ENCODE measurements around the gene TSR3. TPM values are rescaled to one million over a fixed set of nuclear protein-coding genes. Genes with fewer than 3 reads are reported as not detected.

Gene TSR3
- total and polyA plus RNA-seq, 8 donors, result 9.3 to 441 (median 65.0) TPM

DNA sequence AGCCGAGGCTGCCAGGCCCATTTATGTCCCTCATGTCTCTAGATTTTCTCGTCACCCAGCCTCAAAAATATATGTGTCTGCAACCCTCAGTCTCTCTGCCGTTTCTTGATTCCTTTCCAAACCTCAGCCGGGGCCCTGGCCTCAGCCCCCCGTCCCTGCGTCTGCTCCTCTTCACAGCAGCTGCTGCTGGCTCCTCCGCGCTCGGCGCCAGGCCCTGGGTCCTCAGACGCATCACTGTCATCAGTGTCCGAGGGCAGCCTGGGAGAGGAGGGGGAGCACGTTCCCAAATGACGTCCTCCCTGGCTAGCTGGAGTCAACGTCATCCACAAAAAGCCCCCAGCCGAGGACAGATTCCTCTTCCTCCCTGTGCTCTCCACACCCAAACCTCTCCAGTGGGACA, 2.3 kb downstream of the TSR3 start:
- no peak for DNase-seq
- Histone ChIP-seq H3K27ac (no peak overlapping the region), H3K4me1 (peaks cover 18 to 42% (median 40%) of the 10 kb centered on the region in 4 donors), H3K36me3 (peaks cover 20 to 34% (median 33%) of the 10 kb centered on the region in 4 donors), H3K27me3 (no peaks in the 10 kb centered on the region), H3K4me3 (no peak overlapping the region), H3K9me3 (no peaks in the 10 kb centered on the region)
- TF ChIP-seq, protein P1, sequence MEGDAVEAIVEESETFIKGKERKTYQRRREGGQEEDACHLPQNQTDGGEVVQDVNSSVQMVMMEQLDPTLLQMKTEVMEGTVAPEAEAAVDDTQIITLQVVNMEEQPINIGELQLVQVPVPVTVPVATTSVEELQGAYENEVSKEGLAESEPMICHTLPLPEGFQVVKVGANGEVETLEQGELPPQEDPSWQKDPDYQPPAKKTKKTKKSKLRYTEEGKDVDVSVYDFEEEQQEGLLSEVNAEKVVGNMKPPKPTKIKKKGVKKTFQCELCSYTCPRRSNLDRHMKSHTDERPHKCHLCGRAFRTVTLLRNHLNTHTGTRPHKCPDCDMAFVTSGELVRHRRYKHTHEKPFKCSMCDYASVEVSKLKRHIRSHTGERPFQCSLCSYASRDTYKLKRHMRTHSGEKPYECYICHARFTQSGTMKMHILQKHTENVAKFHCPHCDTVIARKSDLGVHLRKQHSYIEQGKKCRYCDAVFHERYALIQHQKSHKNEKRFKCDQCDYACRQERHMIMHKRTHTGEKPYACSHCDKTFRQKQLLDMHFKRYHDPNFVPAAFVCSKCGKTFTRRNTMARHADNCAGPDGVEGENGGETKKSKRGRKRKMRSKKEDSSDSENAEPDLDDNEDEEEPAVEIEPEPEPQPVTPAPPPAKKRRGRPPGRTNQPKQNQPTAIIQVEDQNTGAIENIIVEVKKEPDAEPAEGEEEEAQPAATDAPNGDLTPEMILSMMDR (IDR thresholded peaks at IDR 0.05), result no peak
- no peak for TF ChIP-seq POLR2A (IDR thresholded peaks at IDR 0.05)
- no peak for TF ChIP-seq EP300 (IDR thresholded peaks at IDR 0.05)
- no peak for TF ChIP-seq POLR2AphosphoS5 (IDR thresholded peaks at IDR 0.05)
- intact Hi-C loops (cut with DNase I; ENCODE audit: low total_unique reads), result no loop called here
- WGBS, 5 donors, result 85 to 89% (median 86%) methylated on average over 16 of the region's 16 CpGs

DNA sequence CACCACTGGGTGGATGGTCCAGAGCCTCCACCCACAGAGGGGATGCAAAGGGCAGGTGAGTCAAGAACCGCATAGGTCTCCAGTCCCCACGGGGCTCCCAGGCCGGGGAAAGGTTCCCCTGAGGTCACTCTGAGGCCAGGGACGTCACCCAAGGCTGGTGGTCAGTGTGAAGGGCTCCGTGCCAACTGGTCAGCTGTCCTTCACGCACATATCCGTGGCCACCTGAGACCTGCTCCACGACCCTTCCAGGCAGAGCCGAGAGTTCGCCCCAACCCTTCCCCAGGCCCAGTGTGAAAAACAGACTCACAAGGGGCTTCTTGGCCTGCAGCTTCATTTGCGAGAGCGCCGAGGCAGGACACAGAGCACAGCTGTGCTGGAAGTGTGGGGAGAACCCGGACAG, 2.8 kb downstream of the TSR3 start:
- intact Hi-C loops (cut with DNase I; ENCODE audit: low total_unique reads), result no loop called here
- Histone ChIP-seq H3K36me3 (peaks cover 20 to 34% (median 33%) of the 10 kb centered on the region in 4 donors), H3K4me1 (peaks cover 18 to 41% (median 39%) of the 10 kb centered on the region in 4 donors), H3K27me3 (no peaks in the 10 kb centered on the region), H3K27ac (no peak overlapping the region), H3K4me3 (no peak overlapping the region), H3K9me3 (no peaks in the 10 kb centered on the region)
- TF ChIP-seq, protein P1 (IDR thresholded peaks at IDR 0.05), result no peak
- TF ChIP-seq EP300 (IDR thresholded peaks at IDR 0.05), result no peak
- no peak for TF ChIP-seq POLR2AphosphoS5 (IDR thresholded peaks at IDR 0.05)
- no peak for DNase-seq
- WGBS, 5 donors, result 79 to 91% (median 87%) methylated on average over 11 to 14 of the region's 14 CpGs

DNA sequence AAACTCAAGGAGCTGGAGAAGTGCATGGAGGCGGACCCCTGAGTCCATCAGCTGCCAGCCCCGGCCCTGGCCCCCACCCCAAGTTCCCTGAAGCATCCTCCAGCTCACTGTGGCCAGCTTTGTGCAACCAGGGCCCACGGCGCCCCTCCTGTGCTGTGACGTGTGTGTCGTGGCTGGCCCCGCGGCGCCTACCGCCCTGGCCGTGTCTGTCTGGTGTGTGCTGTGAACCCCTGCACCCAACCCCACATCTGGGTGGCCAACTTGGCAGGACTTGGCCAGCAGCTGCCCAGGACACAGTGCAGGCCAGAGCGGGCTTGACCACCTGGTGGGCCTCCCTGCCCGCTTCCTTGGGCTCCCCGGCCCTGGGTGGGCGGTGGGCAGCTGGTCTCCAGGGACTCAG, 3.2 kb downstream of the TSR3 start:
- 92 to 96% (median 94%) methylated on average over 10 to 15 of the region's 15 CpGs; no CpG with 5 or more reads in 1 of the 5 donors for whole genome bisulfite sequencing, 5 donors
- Histone ChIP-seq H3K4me1 (peaks cover 18 to 41% (median 38%) of the 10 kb centered on the region in 4 donors), H3K27me3 (no peaks in the 10 kb centered on the region), H3K36me3 (peaks cover 20 to 34% (median 33%) of the 10 kb centered on the region in 4 donors), H3K9me3 (no peaks in the 10 kb centered on the region), H3K27ac (no peak overlapping the region), H3K4me3 (no peak overlapping the region)
- TF ChIP-seq POLR2AphosphoS5 (IDR thresholded peaks at IDR 0.05), result no peak
- no peak for TF ChIP-seq EP300 (IDR thresholded peaks at IDR 0.05)
- TF ChIP-seq, protein P1 (IDR thresholded peaks at IDR 0.05), result no peak
- no peak for TF ChIP-seq POLR2A (IDR thresholded peaks at IDR 0.05)
- DNase-seq, result no peak
- intact Hi-C loops (cut with DNase I; ENCODE audit: low total_unique reads), result no loop called here

DNA sequence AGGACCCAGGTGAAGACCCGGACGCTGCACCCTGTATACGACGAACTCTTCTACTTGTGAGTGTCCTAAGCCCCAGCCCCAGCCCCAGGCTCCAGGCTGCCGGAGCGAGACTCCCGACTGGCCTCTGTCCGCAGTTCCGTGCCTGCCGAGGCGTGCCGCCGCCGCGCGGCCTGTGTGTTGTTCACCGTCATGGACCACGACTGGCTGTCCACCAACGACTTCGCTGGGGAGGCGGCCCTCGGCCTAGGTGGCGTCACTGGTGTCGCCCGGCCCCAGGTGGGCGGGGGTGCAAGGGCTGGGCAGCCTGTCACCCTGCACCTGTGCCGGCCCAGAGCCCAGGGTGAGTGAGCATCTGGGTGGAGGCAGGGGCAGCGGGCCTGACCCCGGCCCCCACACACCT, 3.7 kb downstream of the TSR3 start:
- 76 to 94% (median 90%) methylated on average over 10 to 29 of the region's 29 CpGs for WGBS, 5 donors
- intact Hi-C loops (cut with DNase I; ENCODE audit: low total_unique reads), result no loop called here
- H3K36me3 ChIP-seq, result peaks cover 20 to 34% (median 33%) of the 10 kb centered on the region in 4 donors
- no peak for DNase-seq
- TF ChIP-seq POLR2A (IDR thresholded peaks at IDR 0.05), result no peak
- TF ChIP-seq POLR2AphosphoS5 (IDR thresholded peaks at IDR 0.05), result no peak
- no peak for TF ChIP-seq EP300 (IDR thresholded peaks at IDR 0.05)
- TF ChIP-seq, protein P1 (IDR thresholded peaks at IDR 0.05), result no peak
- H3K27ac ChIP-seq, result no peak overlapping the region
- no peaks in the 10 kb centered on the region for H3K9me3 ChIP-seq
- no peak overlapping the region for H3K4me3 ChIP-seq
- H3K4me1 ChIP-seq, result peaks cover 18 to 41% (median 38%) of the 10 kb centered on the region in 4 donors
- peaks cover 0 to 4% (median 0%) of the 10 kb centered on the region in 3 donors for H3K27me3 ChIP-seq

Data from stomach (tissue), 9 donors.